ENCODE measurements around the gene MID1IP1. TPM values are rescaled to one million over a fixed set of nuclear protein-coding genes. Genes with fewer than 3 reads are reported as not detected.

The MID1IP1 gene
- 100 to 1,000 TPM in 1 of 4 donors, 10 to 100 TPM in 3; 51.5 to 119 (median 69.0) TPM for total RNA-seq

- Histone ChIP-seq H3K27me3 (no peaks in the 10 kb centered on the region), H3K9me3 (no peaks in the 10 kb centered on the region), H3K27ac (replicated peaks in 1 of 4) (peak within 1 kb of the TSS; percentile 88 to 95 (median 90)), H3K36me3 (no peaks in the 10 kb centered on the region), H3K4me1 (peaks cover 0 to 24% (median 21%) of the 10 kb centered on the region in 4 donors), H3K4me3 (peak within 1 kb of the TSS; percentile 64 to 71 (median 67))
- TF ChIP-seq CTCF (IDR thresholded peaks at IDR 0.05) (no peak), POLR2AphosphoS5 (IDR thresholded peaks at IDR 0.05) (peak; percentile 52 to 82), EP300 (IDR thresholded peaks at IDR 0.05) (no peak)
- peak; percentile 96 for DNase-seq (ENCODE audit: extremely low spot score)
- intact Hi-C loops (cut with DNase I): no loop called here
- 38% methylated on average over 29 of the region's 32 CpGs for WGBS
These were observed at the start of gene MID1IP1 for GRCh38 chrX:38800981-38801845. Gene MID1IP1 (plus strand): TSS chrX:38801459. CDS start chrX:38804947, 3,488 bp downstream.

- Histone ChIP-seq H3K4me1 (no peaks in the 10 kb centered on the region), H3K27me3 (no peaks in the 10 kb centered on the region), H3K4me3 (no peak overlapping the region), H3K36me3 (no peaks in the 10 kb centered on the region), H3K9me3 (no peaks in the 10 kb centered on the region), H3K27ac (replicated peaks in 1 of 4) (no peak overlapping the region)
- WGBS: 36% methylated on average over 6 of the region's 6 CpGs
- intact Hi-C loops (cut with DNase I): no loop called here
- no peak for DNase-seq (ENCODE audit: extremely low spot score)
- TF ChIP-seq POLR2AphosphoS5 (IDR thresholded peaks at IDR 0.05) (no peak), CTCF (IDR thresholded peaks at IDR 0.05) (peak; percentile 55 to 60 (median 60)), POLR2A (IDR thresholded peaks at IDR 0.05; ENCODE audit: low read depth) (no peak)
These were observed 47.0 kb upstream of the MID1IP1 start for GRCh38 chrX:38754102-38754790.

- 65% methylated on average over 7 of the region's 7 CpGs for WGBS
- H3K27me3 ChIP-seq: no peaks in the 10 kb centered on the region
- no peaks in the 10 kb centered on the region for H3K4me1 ChIP-seq
- H3K36me3 ChIP-seq: no peaks in the 10 kb centered on the region
- H3K4me3 ChIP-seq: no peak overlapping the region
- H3K9me3 ChIP-seq: no peaks in the 10 kb centered on the region
- DNase-seq (ENCODE audit: extremely low spot score): no peak
- intact Hi-C loops (cut with DNase I): no loop called here
- H3K27ac ChIP-seq (replicated peaks in 1 of 4): no peak overlapping the region
- TF ChIP-seq POLR2A (IDR thresholded peaks at IDR 0.05; ENCODE audit: low read depth) (no peak), CTCF (IDR thresholded peaks at IDR 0.05) (no peak), POLR2AphosphoS5 (IDR thresholded peaks at IDR 0.05) (no peak), EP300 (IDR thresholded peaks at IDR 0.05) (no peak)
These were observed 46.2 kb upstream of the MID1IP1 start for GRCh38 chrX:38754818-38755718.

GRCh38 chrX:38760883-38761282, 40.4 kb upstream of the MID1IP1 start:
- H3K36me3 ChIP-seq: no peaks in the 10 kb centered on the region
- no peak overlapping the region for H3K4me3 ChIP-seq
- WGBS: 92% methylated on average over 1 of the region's 1 CpG
- H3K27me3 ChIP-seq: no peaks in the 10 kb centered on the region
- no peak for DNase-seq (ENCODE audit: extremely low spot score)
- no peak overlapping the region for H3K27ac ChIP-seq (replicated peaks in 1 of 4)
- H3K9me3 ChIP-seq: no peaks in the 10 kb centered on the region
- TF ChIP-seq CTCF (IDR thresholded peaks at IDR 0.05) (no peak), POLR2A (IDR thresholded peaks at IDR 0.05; ENCODE audit: low read depth) (no peak), POLR2AphosphoS5 (IDR thresholded peaks at IDR 0.05) (no peak), EP300 (IDR thresholded peaks at IDR 0.05) (no peak)
- no peaks in the 10 kb centered on the region for H3K4me1 ChIP-seq
- intact Hi-C loops (cut with DNase I): loop anchor here (10.0 kb wide), 1 partner anchor 224 kb away; no protein-coding TSS in a partner anchor

Data from esophagus muscularis mucosa (tissue), 4 donors.